ENCODE results near the gene NARF. TPM values are rescaled to one million over a fixed set of nuclear protein-coding genes. Genes with fewer than 3 reads are reported as not detected.
A peak's percentile ranks its signal among the peaks of the same experiment; 100 is the strongest.

The NARF gene
- total and polyA plus RNA-seq, 2 donors (not counting 1 experiment from before 2014, with no cell fraction given), result 92.4 to 103 TPM

DNA sequence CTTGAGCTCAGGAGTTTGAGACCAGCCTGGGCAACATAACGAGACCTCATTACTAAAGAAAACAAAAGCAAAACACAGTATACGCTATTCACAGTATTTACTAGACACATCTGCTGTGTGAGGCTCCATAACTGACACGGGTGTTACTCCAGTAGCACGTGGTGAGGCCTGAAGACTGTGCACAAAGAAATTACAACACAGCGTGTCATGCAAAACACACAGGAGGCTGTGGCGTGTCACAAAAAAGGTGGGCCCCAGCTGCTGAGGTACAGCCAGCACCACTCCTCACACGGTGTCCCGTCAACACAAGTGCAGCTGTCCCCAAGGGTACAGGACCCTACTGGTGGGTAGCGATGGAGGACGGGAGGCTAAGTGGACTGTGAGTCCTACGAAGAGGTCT lies 10.7 kb upstream of the NARF start:
- Mint-ChIP-seq H3K27me3 (no peaks in the 10 kb centered on the region), H3K9me3 (ENCODE audit: insufficient read depth) (no peaks in the 10 kb centered on the region), H3K27ac (peak overlapping the region; percentile 87), H3K4me1 (peaks cover 44% of the 10 kb centered on the region), H3K4me3 (peak overlapping the region; percentile 47)
- no peak overlapping the region for H3K9ac ChIP-seq (ENCODE audit: low read length)
- POLR2A ChIA-PET, result interaction anchor here (0.7 to 2.3 kb wide), 2 partner anchors 14 to 17 kb away, joined by 3 to 5 read pairs; no protein-coding TSS in a partner anchor
- H4K20me1 ChIP-seq (ENCODE audit: control insufficient read depth, insufficient read depth, low read length, poor library complexity, severe bottlenecking), result peaks cover 40% of the 10 kb centered on the region
- H3K4me3 ChIP-seq (ENCODE audit: control extremely low read depth in 1 of 5, extremely low read depth in 1 of 5, insufficient read depth in 1 of 5, low read depth in 2 of 5, low read length in 4 of 5), result no peak overlapping the region
- peak; percentile 59 for DNase-seq
- peaks cover 1 to 50% of the 10 kb centered on the region in 2 experiments for H3K36me3 ChIP-seq (replicated peaks in 1 of 2; ENCODE audit: control extremely low read depth in 1 of 2, control insufficient read depth in 1 of 2, extremely low read depth in 1 of 2, insufficient read depth in 2 of 2, low read length in 1 of 2)
- H3K27ac ChIP-seq (ENCODE audit: low read length in 2 of 2), result peak overlapping the region; percentile 39 to 85
- no peak for ATAC-seq (ENCODE audit: low read depth)
- H2AFZ ChIP-seq (ENCODE audit: insufficient read depth, low read depth, low read length, poor library complexity, severe bottlenecking), result no peak overlapping the region
- H3K9me3 ChIP-seq (ENCODE audit: control extremely low read depth in 1 of 3, control insufficient read depth in 2 of 3, insufficient read depth in 1 of 3, low read length in 2 of 3), result no peaks in the 10 kb centered on the region
- intact Hi-C loops (cut with micrococcal nuclease), result loop anchor here (2.0 kb wide), 3 partner anchors 13 to 217 kb away; partner anchors contain the start of gene FOXK2
- TF ChIP-seq, protein P1, sequence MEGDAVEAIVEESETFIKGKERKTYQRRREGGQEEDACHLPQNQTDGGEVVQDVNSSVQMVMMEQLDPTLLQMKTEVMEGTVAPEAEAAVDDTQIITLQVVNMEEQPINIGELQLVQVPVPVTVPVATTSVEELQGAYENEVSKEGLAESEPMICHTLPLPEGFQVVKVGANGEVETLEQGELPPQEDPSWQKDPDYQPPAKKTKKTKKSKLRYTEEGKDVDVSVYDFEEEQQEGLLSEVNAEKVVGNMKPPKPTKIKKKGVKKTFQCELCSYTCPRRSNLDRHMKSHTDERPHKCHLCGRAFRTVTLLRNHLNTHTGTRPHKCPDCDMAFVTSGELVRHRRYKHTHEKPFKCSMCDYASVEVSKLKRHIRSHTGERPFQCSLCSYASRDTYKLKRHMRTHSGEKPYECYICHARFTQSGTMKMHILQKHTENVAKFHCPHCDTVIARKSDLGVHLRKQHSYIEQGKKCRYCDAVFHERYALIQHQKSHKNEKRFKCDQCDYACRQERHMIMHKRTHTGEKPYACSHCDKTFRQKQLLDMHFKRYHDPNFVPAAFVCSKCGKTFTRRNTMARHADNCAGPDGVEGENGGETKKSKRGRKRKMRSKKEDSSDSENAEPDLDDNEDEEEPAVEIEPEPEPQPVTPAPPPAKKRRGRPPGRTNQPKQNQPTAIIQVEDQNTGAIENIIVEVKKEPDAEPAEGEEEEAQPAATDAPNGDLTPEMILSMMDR (IDR thresholded peaks at IDR 0.05), result no peak
- TF ChIP-seq EZH2 (IDR thresholded peaks at IDR 0.05; ENCODE audit: borderline replicate concordance, insufficient read depth, low read depth, low read length, poor library complexity, severe bottlenecking), result no peak
- CTCF ChIA-PET, result interaction anchor here (0.6 to 2.8 kb wide), 4 partner anchors 25 to 106 kb away, joined by 3 to 11 read pairs (median 3); partner anchors contain the start of gene OGFOD3
- H3K4me2 ChIP-seq (replicated peaks; ENCODE audit: low read depth, low read length, poor library complexity, severe bottlenecking), result peak overlapping the region; percentile 6
- peaks cover 17 to 57% of the 10 kb centered on the region in 2 donors for H3K4me1 ChIP-seq (ENCODE audit: control insufficient read depth in 2 of 2, insufficient read depth in 2 of 2, low read length in 2 of 2)
- H3K79me2 ChIP-seq (ENCODE audit: control insufficient read depth, insufficient read depth, low read length), result peaks cover 80% of the 10 kb centered on the region
- WGBS (ENCODE audit: insufficient coverage), result 77% methylated on average over 6 of the region's 11 CpGs
- H3K27me3 ChIP-seq (replicated peaks in 1 of 4; ENCODE audit: control extremely low read depth in 1 of 4, control insufficient read depth in 3 of 4, insufficient read depth in 4 of 4, low read length in 3 of 4), result no peaks in the 10 kb centered on the region
